HL-60 (cell line): ENCODE results near the gene RANBP3.

Source experiments
- POLR2AphosphoS5 ChIP-seq: IDR thresholded peaks from 2 replicates; pipeline ENCODE4 v1.6.1; 2012; ENCODE audit warnings: low read depth
- TF ChIP-seq, protein P1 (sequence below): IDR thresholded peaks from one replicate; pipeline ENCODE4 v1.5.1; 2011; ENCODE audit warnings: low read length, control low read depth, inconsistent platforms; ENCODE audit not compliant: insufficient read depth

GRCh38 chr19:6022570-6023064 is 44.7 kb upstream of the RANBP3 start:
- TF ChIP-seq, protein P1, sequence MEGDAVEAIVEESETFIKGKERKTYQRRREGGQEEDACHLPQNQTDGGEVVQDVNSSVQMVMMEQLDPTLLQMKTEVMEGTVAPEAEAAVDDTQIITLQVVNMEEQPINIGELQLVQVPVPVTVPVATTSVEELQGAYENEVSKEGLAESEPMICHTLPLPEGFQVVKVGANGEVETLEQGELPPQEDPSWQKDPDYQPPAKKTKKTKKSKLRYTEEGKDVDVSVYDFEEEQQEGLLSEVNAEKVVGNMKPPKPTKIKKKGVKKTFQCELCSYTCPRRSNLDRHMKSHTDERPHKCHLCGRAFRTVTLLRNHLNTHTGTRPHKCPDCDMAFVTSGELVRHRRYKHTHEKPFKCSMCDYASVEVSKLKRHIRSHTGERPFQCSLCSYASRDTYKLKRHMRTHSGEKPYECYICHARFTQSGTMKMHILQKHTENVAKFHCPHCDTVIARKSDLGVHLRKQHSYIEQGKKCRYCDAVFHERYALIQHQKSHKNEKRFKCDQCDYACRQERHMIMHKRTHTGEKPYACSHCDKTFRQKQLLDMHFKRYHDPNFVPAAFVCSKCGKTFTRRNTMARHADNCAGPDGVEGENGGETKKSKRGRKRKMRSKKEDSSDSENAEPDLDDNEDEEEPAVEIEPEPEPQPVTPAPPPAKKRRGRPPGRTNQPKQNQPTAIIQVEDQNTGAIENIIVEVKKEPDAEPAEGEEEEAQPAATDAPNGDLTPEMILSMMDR, result no peak
- TF ChIP-seq POLR2AphosphoS5, result no peak
